PC-9 (cell line): ENCODE measurements around the gene YIPF2.

Experiments
- CTCF ChIP-seq: fragments of 200-600 bp; sonication (generic); conservative IDR thresholded peaks from 2 replicates; pipeline ENCODE4 v1.6.1; 2017; ENCODE audit warnings: mixed run types, antibody characterized with exemption, mild to moderate bottlenecking, moderate library complexity
- EZH2 ChIP-seq: fragments of 200-600 bp; sonication (generic); IDR thresholded peaks from 2 replicates; pipeline ENCODE4 v1.8.0; 2017; ENCODE audit warnings: antibody characterized with exemption, low read depth

- TF ChIP-seq CTCF (no peak), EZH2 (no peak)
These were observed 5.0 kb downstream of the YIPF2 start for GRCh38 chr19:10923260-10924112.
